SK-N-MC (cell line): ENCODE results near the gene ZNF219.

ENCODE experiments used
- DNase-seq: peaks from one replicate; pipeline ENCODE4 v3.0.0-alpha.2; 2011; ENCODE audit warnings: low read depth, low spot score
- H3K27ac ChIP-seq: fragments of 200-600 bp; sonication (generic); 2 replicates; pipeline ENCODE4 v1.5.1; 2016; ENCODE audit warnings: mixed run types
- H3K36me3 ChIP-seq: fragments of 200-600 bp; sonication (generic); 2 replicates; pipeline ENCODE4 v1.6.1; 2017; ENCODE audit warnings: antibody characterized with exemption, low read length, mixed read lengths; ENCODE audit not compliant: insufficient read depth
- H3K4me3 ChIP-seq: fragments of 200-600 bp; sonication (generic); 2 replicates; pipeline ENCODE4 v1.5.1; 2016
- H3K9ac ChIP-seq: fragments of 200-600 bp; sonication (generic); 2 replicates; pipeline ENCODE4 v1.8.0; 2017; ENCODE audit warnings: mixed run types, mixed read lengths; ENCODE audit not compliant: insufficient read length
- H3K9me3 ChIP-seq: fragments of 200-600 bp; sonication (generic); 2 replicates; pipeline ENCODE4 v1.6.1; 2017; ENCODE audit warnings: low read depth, mild to moderate bottlenecking, antibody characterized with exemption, low read length, moderate library complexity, mixed read lengths
- EZH2 ChIP-seq: fragments of 200-600 bp; sonication (generic); IDR thresholded peaks from one replicate; pipeline ENCODE4 v1.6.1; 2017; ENCODE audit warnings: antibody characterized with exemption
- FOXP2 ChIP-seq: optimal IDR thresholded peaks from 2 replicates; pipeline ENCODE3; 2011; ENCODE audit warnings: mild to moderate bottlenecking, moderate library complexity; ENCODE audit not compliant: insufficient read depth; ENCODE audit errors: extremely low read length, control extremely low read depth
- POLR2AphosphoS5 ChIP-seq: IDR thresholded peaks from 2 replicates; pipeline ENCODE4 v1.6.1; 2012; ENCODE audit warnings: mild to moderate bottlenecking, low read depth, low read length, borderline replicate concordance

The ZNF219 gene

GRCh38 chr14:21103710-21104447 is 5.4 kb upstream of the ZNF219 start:
- TF ChIP-seq FOXP2 (peak; percentile 87), EZH2 (no peak), POLR2AphosphoS5 (peak; percentile 84)
- Histone ChIP-seq H3K4me3 (peak overlapping the region; percentile 86), H3K9ac (peak overlapping the region; percentile 94), H3K27ac (peak overlapping the region; percentile 95), H3K9me3 (no peaks in the 10 kb centered on the region), H3K36me3 (no peaks in the 10 kb centered on the region)
- peak; percentile 77 for DNase-seq

- TF ChIP-seq EZH2 = no peak
- TF ChIP-seq POLR2AphosphoS5 = no peak
- no peak for TF ChIP-seq FOXP2
- H3K36me3 ChIP-seq = no peaks in the 10 kb centered on the region
- peak overlapping the region; percentile 94 for H3K9ac ChIP-seq
- H3K9me3 ChIP-seq = no peaks in the 10 kb centered on the region
- peak overlapping the region; percentile 95; the same call in 1 of the 2 replicates for H3K27ac ChIP-seq
- no peak for DNase-seq
- peak overlapping the region; percentile 86 for H3K4me3 ChIP-seq
Measured at GRCh38 chr14:21103411-21103709, 4.9 kb upstream of the ZNF219 start.

DNA sequence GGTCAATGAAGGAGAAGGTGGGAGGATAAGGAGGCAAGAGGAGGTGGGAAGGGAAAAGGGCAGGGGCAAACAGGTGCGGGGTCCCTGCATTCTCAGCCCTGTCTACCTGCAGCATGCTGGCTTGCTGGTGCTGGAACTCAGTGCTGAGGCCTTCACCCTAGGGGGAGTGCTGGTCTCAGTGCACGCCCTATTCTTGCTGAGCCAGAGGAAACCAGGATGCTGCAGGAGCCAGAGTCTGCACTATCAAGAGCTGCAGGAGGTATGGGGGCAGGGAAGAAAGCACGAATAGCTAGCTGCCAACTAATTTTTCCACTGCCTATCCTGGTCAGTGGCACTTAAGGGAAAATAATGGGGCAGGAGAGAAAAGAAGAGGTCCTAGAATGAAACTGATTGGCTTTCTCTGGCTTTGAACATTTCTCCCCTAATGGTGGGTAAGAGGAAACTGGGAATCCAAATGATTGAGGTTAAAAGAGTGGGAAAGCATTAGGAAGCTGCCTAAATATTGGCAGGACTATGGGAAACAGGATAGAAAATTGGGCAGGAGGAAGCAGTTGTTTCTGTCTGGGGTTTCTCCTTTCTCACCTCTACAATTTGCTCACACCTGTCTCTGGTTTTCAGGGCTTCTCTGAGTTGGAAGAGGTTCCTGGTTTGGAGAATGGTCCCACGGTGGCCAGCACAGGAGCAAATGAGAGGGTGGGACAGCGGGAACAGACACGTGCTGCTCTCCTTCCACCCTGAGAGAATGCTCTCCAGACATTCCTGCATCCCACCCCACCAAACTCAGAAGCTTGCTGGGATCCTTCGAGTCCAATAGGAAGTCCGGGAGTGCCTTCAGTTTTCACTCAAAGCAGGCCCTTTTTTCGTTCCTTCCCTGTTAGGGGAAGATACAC is 4.3 kb upstream of the ZNF219 start:
- Histone ChIP-seq H3K27ac (no peak overlapping the region), H3K9ac (peak overlapping the region; percentile 94), H3K9me3 (no peaks in the 10 kb centered on the region), H3K4me3 (peak overlapping the region; percentile 86), H3K36me3 (no peaks in the 10 kb centered on the region)
- no peak for DNase-seq
- TF ChIP-seq EZH2 (no peak), FOXP2 (no peak), POLR2AphosphoS5 (no peak)

DNA sequence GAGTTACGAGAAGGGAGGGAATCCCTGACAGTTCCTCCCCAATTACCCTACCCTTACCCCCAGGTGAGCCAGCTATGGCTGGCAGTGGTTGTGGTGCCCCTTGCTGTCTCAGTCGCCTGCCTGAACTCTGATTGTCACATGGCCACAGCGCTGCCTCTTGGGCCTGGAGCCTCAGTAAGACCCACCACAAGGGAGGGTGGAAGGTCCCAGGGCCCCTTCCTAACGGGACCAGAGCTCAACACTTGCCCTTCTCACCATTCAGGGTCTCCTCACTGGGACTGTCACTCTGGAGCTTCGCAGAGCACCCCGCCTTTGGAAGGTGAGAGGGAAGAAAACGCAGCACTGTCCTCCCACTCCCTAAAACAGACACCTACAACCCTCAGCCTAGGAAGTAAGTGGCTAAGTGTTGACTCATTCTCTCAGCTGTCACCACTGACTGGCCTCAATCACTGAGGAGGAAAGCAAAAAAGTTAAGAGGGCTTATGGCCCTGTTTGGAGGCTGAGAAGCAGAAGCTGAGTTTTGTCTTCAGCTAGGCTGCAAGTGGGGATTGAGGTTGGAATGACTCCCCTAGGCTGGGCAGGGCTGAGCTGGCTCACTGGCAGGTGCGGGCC is 3.5 kb upstream of the ZNF219 start:
- DNase-seq = no peak
- Histone ChIP-seq H3K9ac (no peak overlapping the region), H3K36me3 (no peaks in the 10 kb centered on the region), H3K27ac (no peak overlapping the region), H3K9me3 (no peaks in the 10 kb centered on the region), H3K4me3 (no peak overlapping the region)
- no peak for TF ChIP-seq EZH2

GRCh38 chr14:21100931-21101330 is 2.5 kb upstream of the ZNF219 start, which contains the start of gene TMEM253:
TMEM253 (plus strand) TSS chr14:21101066; CDS start chr14:21101344, 278 bp downstream.
- no peak for DNase-seq
- no peak within 1 kb of the TSS for H3K9ac ChIP-seq
- TF ChIP-seq POLR2AphosphoS5 (no peak), EZH2 (no peak), FOXP2 (no peak)
- no peaks in the 10 kb centered on the region for H3K9me3 ChIP-seq
- H3K36me3 ChIP-seq = no peaks in the 10 kb centered on the region
- no peak within 1 kb of the TSS for H3K4me3 ChIP-seq
- H3K27ac ChIP-seq = no peak within 1 kb of the TSS

DNA sequence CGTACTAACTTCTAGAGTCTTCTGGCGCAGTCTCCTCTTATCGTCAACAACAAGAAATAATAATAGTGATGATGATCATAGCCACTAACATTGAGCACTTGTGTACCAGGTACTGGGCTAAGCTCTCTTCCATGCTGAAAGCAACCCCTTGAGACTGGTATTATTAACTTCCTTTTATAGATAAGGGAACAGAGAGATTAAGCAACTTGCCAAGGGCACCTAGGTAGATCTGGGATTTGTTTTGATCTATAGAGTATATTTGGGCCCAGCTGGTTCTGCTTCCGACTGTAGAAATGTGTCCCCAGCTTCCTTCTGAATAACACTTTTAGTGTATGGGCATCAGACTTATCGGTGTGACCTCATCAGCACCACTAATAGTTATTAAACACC is 1.1 kb upstream of the ZNF219 start:
- DNase-seq = no peak
- Histone ChIP-seq H3K9me3 (no peaks in the 10 kb centered on the region), H3K4me3 (peak overlapping the region; percentile 76), H3K9ac (peak overlapping the region; percentile 68), H3K27ac (no peak overlapping the region), H3K36me3 (no peaks in the 10 kb centered on the region)
- TF ChIP-seq POLR2AphosphoS5 (no peak), FOXP2 (no peak), EZH2 (no peak)

DNA sequence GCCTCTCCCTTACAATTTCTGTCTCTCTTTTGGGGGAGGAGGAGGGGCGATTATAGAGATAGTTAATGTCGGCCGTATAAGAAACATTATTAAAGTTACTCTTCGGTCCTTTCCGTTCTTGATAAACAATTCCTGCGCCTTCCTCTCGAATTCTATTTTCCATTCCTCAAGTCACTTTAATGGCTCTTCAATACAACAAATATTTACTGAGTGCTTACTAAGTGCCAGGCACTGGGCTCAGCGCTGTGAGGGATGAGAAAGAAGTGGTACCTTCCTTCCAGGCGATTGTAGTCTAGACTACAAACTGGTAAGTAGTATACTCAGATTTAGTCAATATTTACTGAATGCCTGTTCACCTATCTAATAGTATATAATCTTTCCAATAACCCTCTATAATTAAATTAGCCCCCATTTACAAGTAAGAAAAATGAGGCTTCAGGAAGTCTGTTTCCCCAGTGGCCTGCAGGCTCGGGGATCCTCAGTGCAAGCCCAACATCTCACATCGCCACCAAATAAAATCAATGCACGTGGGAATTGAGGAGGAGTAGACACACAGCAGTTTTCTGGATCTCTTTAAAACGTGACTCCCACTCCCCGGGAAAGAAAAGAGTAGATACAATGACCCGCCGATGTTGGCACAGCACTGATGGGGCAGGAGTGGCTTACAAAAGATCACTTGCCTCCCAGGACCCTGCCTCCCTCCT is 589 bp upstream of the ZNF219 start:
- peak overlapping the region; percentile 68 for H3K9ac ChIP-seq
- no peaks in the 10 kb centered on the region for H3K9me3 ChIP-seq
- no peak for DNase-seq
- H3K4me3 ChIP-seq = peak overlapping the region; percentile 76
- peak overlapping the region; percentile 25 for H3K27ac ChIP-seq
- H3K36me3 ChIP-seq = no peaks in the 10 kb centered on the region
- TF ChIP-seq POLR2AphosphoS5 (no peak), FOXP2 (no peak), EZH2 (no peak)

DNA sequence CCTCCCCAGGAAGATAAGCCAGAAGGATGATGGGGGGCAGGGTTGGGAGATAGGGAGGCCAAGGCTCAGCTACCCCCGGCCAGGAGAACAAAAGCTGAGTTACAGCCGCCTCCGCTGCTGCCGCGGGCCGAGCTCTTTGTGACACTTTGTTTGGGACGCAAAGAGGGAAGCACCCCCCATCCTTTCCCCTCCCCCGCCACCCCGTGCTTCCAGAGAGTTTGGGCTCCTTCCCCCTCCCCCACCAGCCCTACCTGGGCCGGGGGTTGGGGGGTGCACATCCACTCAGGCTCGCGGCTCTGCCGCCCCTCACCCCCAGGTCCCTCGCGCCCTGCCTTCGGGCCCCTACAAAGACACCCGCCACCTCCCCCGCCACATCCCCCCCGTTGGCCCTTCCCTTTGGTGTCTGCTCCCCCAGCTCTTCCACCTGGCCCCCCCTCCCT is 799 bp downstream of the ZNF219 start:
- DNase-seq = no peak
- Histone ChIP-seq H3K4me3 (peak overlapping the region; percentile 53; the same call in 1 of the 2 replicates), H3K27ac (peak overlapping the region; percentile 81; the same call in 1 of the 2 replicates), H3K9me3 (no peaks in the 10 kb centered on the region), H3K36me3 (peaks cover 7% of the 10 kb centered on the region; the same call in 1 of the 2 replicates), H3K9ac (no peak overlapping the region)
- TF ChIP-seq EZH2 (no peak), FOXP2 (no peak), POLR2AphosphoS5 (no peak)
